Suprapubic skin (tissue), 4 donors: ENCODE measurements around the gene TGOLN2.

Experiments
- EP300 ChIP-seq: sonication (generic); formaldehyde crosslinking; IDR thresholded peaks from one replicate; pipeline ENCODE4 v1.6.1; 2017; ENCODE audit warnings: antibody characterized with exemption
- POLR2A ChIP-seq, 2 donors: fragments of 450-650 bp; IDR thresholded peaks; one replicate each; pipeline ENCODE4 v1.6.1; 2017; ENCODE audit warnings: antibody characterized with exemption in 2 of 2, mild to moderate bottlenecking in 2 of 2, moderate library complexity in 2 of 2
- POLR2AphosphoS5 ChIP-seq, 3 donors: sonication (generic); formaldehyde crosslinking; IDR thresholded peaks; one replicate each; pipeline ENCODE4 v1.6.1; 2017; ENCODE audit warnings: antibody characterized with exemption in 3 of 3
- TF ChIP-seq, protein P1 (sequence below), 2 donors: fragments of 200-600 bp in 1 of 2; fragments of 450-650 bp in 1 of 2; sonication (generic) in 1 of 2; IDR thresholded peaks; one replicate each; pipeline ENCODE4 v1.5.1; 2016 to 2019; ENCODE audit warnings: antibody characterized with exemption in 2 of 2, mild to moderate bottlenecking in 1 of 2, moderate library complexity in 1 of 2

DNA sequence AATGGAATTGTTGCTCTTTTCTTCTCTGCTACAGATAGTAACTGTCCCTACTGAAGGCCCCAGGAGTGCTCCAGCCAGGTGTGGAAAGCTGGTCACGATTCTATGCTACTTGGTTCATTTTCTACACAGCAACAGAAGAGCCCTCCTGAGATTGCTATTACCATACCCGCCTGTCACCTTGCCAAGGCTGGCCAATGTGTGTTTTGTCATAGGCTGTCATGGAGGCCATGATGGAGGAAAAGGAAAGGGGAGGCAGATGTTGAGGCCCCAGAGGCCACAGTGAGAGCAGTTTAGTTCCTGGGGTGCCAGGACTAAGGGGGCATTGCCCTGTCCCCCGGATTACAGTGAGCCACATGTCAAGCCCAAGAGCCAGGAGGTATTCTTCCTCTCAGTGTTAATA is 27.7 kb upstream of the TGOLN2 start:
- TF ChIP-seq, protein P1, sequence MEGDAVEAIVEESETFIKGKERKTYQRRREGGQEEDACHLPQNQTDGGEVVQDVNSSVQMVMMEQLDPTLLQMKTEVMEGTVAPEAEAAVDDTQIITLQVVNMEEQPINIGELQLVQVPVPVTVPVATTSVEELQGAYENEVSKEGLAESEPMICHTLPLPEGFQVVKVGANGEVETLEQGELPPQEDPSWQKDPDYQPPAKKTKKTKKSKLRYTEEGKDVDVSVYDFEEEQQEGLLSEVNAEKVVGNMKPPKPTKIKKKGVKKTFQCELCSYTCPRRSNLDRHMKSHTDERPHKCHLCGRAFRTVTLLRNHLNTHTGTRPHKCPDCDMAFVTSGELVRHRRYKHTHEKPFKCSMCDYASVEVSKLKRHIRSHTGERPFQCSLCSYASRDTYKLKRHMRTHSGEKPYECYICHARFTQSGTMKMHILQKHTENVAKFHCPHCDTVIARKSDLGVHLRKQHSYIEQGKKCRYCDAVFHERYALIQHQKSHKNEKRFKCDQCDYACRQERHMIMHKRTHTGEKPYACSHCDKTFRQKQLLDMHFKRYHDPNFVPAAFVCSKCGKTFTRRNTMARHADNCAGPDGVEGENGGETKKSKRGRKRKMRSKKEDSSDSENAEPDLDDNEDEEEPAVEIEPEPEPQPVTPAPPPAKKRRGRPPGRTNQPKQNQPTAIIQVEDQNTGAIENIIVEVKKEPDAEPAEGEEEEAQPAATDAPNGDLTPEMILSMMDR (IDR thresholded peaks at IDR 0.05): no peak
- no peak for TF ChIP-seq POLR2AphosphoS5 (IDR thresholded peaks at IDR 0.05)
- no peak for TF ChIP-seq POLR2A (IDR thresholded peaks at IDR 0.05)
- TF ChIP-seq EP300: no peak
